RPMI7951 (cell line): ENCODE results near the gene RLN3. TPM values are rescaled to one million over a fixed set of nuclear protein-coding genes. Genes with fewer than 3 reads are reported as not detected.
A peak's percentile ranks its signal among the peaks of the same experiment; 100 is the strongest.

ENCODE experiments used
- DNase-seq: peaks from one replicate; pipeline ENCODE4 v3.0.0-alpha.2; 2012; ENCODE audit warnings: low read depth
- total RNA-seq: library from RNA; depleted of rRNA; stranded (reverse); fragments of >200 nt; shearing (Covaris generic); gene quantifications from 2 replicates; pipeline ENCODE4 v1.2.3, GENCODE V29; 2014; rRNA removed

RLN3 gene
- total RNA-seq, result not detected in 2 replicates

GRCh38 chr19:14027856-14028450 is at the start of gene RLN3:
RLN3 (plus strand) TSS chr19:14028148; CDS start chr19:14028205, 57 bp downstream.
- DNase-seq, result no peak

GRCh38 chr19:13978351-13979243 is 49.4 kb upstream of the RLN3 start:
- peak; percentile 17 for DNase-seq

- DNase-seq, result no peak
Observed at GRCh38 chr19:13979244-13979615, 48.7 kb upstream of the RLN3 start.

- DNase-seq, result no peak
Observed at GRCh38 chr19:13979686-13980085, 48.3 kb upstream of the RLN3 start.

GRCh38 chr19:13980340-13980739 is 47.6 kb upstream of the RLN3 start:
- no peak for DNase-seq

- no peak for DNase-seq
Observed at GRCh38 chr19:13981021-13981420, 46.9 kb upstream of the RLN3 start.

GRCh38 chr19:13981467-13981866 is 46.5 kb upstream of the RLN3 start:
- no peak for DNase-seq

- no peak for DNase-seq
Observed at GRCh38 chr19:13981988-13982501, 45.9 kb upstream of the RLN3 start.

GRCh38 chr19:13982773-13983172 is 45.2 kb upstream of the RLN3 start:
- no peak for DNase-seq

- DNase-seq, result no peak
Observed at GRCh38 chr19:13983213-13983889, 44.6 kb upstream of the RLN3 start.

- no peak for DNase-seq
Observed at GRCh38 chr19:13984186-13984585, 43.8 kb upstream of the RLN3 start.

GRCh38 chr19:13984875-13985741 is 42.8 kb upstream of the RLN3 start:
- no peak for DNase-seq

GRCh38 chr19:13985771-13986347 is 42.1 kb upstream of the RLN3 start:
- DNase-seq, result no peak

GRCh38 chr19:13986348-13986904 is 41.5 kb upstream of the RLN3 start:
- DNase-seq, result peak; percentile 49

GRCh38 chr19:13987101-13987890 is 40.7 kb upstream of the RLN3 start:
- DNase-seq, result no peak

GRCh38 chr19:13989487-13989886 is 38.5 kb upstream of the RLN3 start:
- DNase-seq, result no peak

- no peak for DNase-seq
Observed at GRCh38 chr19:13990085-13990484, 37.9 kb upstream of the RLN3 start.

GRCh38 chr19:13992025-13992424 is 35.9 kb upstream of the RLN3 start:
- DNase-seq, result no peak

GRCh38 chr19:13993590-13994300 is 34.2 kb upstream of the RLN3 start:
- DNase-seq, result no peak
